T-helper 1 cell (primary cell): ENCODE results near the gene PFKP.
A peak's percentile ranks its signal among the peaks of the same experiment; 100 is the strongest.

Experiments
- DNase-seq, 5 donors: peaks; one replicate each; pipeline ENCODE4 v3.0.0-alpha.2; 2012 to 2020
- total RNA-seq, 4 donors: gene quantifications; one replicate each; lab custom pipeline; 2026; lab: John Stamatoyannopoulos, UW

PFKP gene
- 63.7 to 77.1 (median 67.6) reads per million in 4 donors for total RNA-seq

DNA sequence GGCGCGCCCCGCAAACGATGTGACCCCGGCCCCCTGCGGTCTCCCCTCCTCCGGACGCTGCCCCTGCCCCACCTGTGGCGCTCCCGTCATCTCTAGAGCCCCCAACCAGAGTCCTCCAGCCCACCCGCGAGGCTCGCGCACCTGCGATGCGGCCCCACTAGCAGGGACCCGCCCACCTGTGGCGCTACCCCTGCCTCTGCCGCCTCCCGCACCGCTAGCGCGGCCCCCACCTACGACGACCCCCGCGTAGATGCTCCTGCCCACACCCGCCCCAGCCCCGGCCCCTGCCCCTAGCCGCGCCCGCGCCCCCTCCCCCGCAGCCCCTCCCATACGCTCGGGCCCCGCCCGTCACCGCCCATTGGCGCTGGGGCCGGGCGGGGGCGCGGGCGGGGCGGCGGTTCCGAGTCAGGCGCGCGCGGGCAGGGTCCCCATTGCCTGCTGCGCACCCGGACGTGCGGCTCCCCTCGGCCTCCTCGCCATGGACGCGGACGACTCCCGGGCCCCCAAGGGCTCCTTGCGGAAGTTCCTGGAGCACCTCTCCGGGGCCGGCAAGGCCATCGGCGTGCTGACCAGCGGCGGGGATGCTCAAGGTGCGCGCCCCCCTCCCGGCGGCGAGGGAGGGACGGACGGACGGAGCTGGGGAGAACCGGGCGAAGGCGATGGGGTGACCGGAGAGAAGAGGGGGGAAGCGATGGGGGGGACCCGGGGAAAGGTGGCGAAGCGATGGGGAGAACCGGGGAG is at the start of gene PFKP:
PFKP (plus strand) TSS at position 431 of the 741 bp plus-strand sequence; CDS start at position 479, 48 bp downstream.
- DNase-seq = peak; percentile 30 to 62 (median 44)

DNA sequence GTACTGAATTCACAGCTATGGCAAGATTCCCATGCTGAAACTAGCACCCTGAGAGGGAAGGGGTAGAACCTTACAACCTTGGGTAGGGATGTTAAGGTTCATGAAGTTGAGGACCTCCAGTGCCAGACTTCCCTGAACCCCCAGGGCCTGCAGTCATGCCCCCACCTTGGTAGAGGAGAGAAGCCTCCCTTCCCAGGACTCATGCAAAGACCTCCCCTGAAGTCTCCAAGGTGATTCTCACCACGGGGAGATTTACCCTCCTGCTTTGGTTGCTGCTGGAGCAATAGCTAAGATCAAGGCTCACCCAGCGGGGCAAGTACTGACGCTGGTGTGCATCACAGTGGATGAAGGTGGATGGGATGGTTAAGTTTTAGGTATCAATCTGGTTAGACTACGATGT is 49.1 kb upstream of the PFKP start:
- DNase-seq = no peak

DNA sequence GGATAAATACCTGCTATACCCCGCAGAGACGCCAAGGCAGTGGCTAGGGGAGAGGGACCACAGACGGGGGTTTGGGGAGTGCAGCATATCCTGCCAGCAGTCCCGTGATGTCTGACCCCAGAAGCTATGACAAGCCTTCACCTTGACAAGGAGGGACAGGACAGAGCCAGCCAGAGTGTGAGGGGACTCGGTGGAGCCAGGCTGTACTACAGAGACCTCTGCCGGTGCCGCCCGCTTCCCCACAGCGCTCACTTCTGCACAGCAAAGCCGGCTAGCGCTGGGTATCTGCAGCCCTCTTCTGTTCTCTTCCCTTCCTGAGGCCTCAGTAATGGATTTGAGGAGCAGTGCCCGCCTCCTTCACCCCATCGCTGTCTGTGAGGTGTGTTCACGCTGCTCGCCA is 47.0 kb upstream of the PFKP start:
- no peak for DNase-seq

DNA sequence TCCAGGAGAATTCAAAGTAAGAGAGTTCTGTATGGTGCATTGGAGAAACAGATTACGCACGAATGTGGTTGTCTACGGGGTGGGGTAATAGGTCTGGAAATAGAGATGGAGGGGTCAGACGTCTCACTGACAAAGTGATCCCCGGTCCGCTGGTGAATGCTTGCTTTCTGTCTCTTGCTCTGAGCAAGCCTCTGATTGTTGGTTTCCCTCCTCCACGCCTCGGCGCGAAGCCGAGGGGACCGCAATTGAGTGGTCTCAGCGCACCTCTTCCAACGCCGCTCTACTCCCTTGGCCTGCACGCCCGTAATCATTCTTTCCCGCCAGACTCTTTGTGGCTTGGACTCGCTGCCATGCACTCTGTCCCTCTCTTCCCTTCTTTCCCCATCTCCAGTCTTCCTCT is 46.5 kb upstream of the PFKP start:
- no peak for DNase-seq

DNA sequence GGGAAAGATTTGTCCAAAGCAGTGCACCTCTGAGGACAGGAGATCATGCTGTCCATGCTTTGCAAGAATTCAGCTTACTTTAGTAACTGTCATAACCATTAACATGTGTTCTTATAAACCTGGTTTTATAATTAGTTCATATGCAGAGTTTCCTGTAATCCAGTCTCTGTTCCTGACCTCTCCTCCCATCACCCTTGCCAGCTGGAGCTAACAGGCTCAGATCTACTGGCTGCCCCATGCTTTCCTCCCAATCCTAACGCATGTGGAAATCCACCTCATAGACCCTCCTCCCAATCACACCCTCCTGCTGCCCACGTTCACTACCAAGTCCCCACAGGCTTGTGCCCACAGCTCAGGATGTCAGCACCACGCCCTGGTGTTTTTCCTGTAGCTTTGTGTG is 45.3 kb upstream of the PFKP start:
- no peak for DNase-seq

DNA sequence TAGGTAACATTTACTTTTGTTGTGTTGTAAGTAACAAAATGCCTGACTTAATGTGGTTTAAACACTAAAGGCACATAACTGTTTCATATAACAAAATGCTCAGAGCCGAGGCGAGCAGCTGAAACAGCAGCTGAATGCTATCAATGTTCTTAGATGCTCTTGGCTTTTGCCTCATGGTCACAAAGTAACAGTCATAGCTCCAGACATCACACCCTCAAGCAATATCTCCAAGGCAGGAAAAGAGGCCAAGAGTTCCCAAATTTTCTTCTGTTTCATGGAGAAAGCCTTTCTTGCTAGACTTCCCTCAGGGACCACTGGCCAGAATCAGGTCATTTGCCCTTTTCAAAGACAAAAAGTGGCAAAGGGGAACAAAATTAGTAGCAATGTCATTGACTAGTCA is 43.5 kb upstream of the PFKP start:
- DNase-seq = no peak

DNA sequence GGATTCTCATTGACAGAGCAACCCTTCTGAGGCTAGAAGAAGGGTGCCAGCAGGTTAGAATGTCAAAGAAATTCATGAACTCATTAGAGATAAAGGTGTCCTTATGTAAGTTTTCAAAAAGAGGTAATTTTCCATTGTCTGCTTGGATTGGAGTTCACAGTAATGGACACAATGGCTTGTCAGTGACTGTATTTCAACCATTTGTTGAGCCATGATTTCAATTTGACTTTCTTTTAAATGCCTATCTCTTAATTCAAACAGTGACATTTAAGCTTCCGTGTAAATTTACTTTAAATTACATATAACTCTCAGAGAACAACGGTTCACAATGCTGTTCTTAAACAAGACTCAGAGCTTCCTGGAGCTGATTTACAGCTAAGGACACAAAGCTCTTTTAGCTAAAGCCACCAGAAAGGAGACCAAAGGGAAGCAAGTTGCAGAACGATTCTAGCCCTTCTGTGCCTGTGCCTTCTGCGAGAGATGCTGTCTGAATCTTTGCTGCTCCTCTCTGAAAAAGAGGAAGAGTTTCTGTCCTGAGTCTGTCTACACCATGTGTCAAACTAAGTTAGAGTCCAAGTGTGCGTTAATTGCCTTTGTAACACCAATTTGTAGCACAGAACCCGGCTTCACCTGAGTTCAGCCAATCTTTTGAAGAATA is 42.2 kb upstream of the PFKP start:
- no peak for DNase-seq

DNA sequence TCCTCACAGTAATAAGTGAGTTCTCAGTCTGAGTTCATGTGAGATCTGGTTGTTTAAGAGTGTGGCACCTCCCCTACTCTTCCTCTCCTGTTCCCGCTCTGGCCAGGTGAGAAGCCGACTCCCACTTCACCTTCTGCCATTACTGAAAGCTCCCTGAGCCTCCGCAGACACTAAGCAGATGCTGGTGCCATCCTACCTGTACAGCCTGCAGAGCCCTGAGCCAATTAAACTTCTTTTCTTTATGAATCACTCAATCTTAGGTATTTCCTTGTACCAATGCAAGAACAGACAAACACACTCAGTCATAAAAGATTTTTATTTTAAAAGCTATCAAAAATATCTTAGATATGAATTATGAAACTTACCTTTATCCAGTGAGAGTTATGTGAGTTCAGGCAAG is 39.5 kb upstream of the PFKP start:
- no peak for DNase-seq

DNA sequence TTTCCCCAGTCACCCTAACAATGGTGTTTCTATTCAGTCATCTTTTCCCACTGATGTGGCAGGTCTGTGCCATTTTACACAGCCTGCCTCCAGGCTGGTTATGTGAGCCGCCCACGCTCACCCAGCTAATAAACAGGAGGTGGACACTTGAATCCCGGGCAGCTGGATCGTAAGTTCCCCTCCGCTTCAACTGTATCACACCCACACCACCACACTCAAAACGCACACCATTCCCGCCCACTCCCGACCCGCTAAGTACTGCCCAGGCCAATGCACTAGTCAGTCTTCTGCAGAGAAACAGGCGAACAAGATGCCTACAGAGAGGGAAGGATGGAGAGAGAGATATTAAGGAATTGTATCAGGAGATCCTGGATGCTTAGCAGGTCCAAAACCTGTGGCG is 38.9 kb upstream of the PFKP start:
- DNase-seq = no peak

DNA sequence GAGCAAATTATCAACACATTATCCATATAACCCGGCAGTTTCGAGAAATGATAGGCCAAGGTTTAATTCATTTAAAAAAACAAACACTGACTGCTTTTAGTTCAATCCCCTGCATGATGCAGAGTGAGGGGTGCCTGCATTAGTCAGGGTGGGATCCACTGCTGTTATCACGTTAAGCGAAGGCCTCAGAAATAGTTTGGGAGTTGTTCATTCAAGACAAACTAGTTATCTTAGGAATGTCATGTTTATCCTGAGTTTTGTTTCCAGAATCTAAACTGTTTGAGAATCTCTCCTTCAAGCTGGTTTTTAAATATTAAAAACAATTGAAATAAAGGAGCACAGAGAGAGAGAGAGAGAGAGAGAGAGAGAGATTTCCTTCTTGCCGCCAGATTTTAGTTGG is 36.6 kb upstream of the PFKP start:
- DNase-seq = no peak

DNA sequence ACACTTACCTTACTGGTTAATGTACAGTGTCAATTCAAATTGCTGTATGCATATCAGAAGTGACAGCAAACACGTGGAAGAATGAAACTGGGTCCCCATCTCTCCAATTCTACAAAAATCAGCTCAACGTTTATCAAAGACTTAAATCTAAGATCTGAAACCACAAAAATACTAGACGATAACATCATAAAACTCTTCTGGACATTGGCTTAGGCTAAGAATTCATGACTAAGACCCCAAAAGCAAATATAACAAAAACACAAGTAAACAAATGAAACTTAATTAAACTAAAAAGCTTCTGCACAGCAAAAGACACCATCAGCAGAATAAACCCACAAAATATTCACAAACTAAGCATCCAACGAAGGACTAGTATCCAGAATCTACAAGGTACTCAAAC is 35.9 kb upstream of the PFKP start:
- no peak for DNase-seq

DNA sequence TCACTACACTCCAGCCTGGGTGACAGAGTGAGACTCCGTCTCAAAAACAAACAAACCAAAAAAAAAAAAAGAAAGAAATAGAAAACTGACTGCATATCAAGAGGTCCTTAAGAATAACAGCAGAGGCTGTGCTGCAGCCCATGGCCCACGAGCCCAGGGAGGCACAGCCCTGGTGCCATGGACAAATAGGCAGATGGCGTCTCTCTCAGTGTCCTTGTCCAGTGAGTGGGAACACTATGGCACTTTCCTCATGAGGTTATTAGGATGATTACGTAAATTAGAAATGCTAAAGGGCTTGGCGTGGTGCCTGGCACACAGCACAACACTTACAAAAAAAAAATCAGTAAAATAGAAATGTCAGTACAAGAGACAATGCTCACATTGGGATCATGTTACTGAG is 33.4 kb upstream of the PFKP start:
- no peak for DNase-seq

DNA sequence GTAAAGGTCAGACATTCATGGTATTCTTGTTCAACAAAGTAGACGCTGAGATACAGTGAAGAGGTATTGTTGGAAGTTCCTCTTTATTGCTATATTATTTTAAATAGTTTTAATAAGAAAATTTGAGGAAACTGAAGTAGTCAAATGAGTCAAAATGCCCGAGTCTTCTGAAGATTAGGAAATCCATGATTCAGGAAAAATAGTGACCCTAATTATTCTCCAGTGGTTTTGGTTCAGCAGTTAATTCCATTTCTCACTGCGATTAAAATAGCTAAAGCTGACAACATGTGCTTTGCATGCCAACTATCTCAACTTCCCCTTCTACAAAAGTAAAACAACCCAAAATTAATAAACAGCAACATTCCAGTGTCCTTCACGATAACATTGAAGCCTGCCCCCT is 32.7 kb upstream of the PFKP start:
- DNase-seq = no peak

DNA sequence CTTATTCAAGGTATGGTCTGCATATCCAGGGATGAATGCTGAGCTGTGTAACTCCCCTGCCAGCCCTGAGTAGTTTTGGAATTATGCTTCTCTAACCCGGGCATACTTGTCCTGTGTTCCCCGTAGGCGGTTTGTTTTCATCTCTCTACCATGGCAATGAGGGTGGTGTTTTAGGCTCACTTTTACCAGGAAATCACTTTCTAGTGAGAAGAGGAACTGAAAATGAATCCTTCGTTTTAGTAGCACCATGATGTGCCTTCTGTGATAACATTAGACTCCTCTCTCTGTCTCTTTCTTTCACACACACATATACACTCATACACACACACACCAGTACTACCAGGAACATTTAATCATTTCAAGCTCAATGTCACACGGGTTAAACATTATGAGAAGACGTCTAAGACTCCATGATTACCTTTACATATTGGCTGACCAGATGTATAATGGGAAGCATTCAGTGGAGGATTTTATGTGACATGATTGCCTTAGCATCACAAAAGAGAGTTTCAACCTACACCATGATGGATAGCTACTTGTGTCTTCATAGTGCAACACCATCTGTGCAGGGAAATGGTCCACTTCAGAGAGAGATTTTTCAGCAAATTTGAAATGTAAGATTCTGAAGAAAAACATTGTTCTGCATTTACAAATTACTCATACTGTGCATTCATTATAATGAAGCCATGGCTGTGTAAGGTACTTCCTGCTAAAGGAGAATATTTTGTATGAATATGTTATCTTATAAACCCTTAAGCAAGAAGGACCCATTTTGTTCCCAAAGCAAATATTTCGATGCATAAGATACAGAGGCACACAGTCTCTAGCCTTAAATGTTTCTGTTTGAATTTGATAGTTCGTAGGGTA is 31.0 kb upstream of the PFKP start:
- DNase-seq = no peak

DNA sequence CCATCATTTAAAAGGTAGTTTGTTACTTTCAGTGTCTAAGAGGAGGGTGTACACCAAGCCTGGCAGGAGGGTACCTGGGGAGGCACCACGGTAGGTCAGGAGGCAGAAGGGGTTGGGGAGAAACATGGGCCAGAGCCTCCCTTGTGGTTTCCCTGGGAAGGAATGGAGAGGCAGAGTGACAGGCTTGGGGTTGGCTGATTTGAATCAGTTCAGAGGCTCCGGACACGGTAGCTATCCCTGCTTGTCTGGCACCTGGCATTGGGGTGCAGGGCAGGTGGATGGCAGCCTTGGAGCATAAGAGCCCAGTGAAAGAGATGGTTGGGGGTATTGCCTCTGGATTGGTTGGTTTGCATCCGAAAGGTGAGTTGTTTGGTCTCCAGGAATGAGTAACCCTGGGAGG is 30.2 kb upstream of the PFKP start:
- no peak for DNase-seq

DNA sequence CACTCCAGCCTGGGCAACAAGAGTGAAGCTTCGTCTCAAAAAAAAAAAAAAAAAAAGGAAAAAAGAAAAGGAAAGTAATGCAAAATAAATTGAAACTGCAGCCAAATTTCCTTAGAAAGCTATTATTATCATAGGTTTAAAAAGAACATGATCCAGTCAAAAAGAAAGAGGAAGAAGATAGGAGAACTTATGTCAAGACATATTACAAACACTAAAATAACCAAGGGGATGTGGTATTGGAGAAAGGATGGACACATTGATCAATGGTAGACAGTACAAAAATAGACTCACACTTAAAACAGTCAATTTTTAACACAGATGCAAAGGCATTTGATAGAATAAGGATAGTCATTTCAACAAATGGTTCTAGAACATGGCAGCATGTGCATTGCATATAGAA is 27.3 kb upstream of the PFKP start:
- DNase-seq = no peak

DNA sequence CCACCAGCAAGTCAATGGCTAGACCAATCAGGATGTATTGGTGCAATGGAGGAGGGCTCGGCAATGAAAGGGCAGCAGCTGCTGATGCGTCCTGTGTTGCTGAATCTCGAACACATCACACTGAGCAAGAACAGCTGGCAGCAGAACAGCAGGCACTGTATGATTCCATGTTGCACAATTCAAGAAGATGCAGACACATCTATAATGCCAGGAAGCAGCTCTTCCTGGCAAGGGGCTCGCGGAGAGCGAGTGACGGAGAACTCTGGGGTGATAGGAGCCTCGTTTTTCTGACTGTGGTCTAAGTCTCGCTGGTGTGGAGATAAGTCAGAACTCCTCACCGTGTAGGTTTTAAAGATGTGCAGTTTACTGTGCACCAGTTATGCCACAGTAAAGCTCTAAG is 24.8 kb upstream of the PFKP start:
- DNase-seq = no peak

DNA sequence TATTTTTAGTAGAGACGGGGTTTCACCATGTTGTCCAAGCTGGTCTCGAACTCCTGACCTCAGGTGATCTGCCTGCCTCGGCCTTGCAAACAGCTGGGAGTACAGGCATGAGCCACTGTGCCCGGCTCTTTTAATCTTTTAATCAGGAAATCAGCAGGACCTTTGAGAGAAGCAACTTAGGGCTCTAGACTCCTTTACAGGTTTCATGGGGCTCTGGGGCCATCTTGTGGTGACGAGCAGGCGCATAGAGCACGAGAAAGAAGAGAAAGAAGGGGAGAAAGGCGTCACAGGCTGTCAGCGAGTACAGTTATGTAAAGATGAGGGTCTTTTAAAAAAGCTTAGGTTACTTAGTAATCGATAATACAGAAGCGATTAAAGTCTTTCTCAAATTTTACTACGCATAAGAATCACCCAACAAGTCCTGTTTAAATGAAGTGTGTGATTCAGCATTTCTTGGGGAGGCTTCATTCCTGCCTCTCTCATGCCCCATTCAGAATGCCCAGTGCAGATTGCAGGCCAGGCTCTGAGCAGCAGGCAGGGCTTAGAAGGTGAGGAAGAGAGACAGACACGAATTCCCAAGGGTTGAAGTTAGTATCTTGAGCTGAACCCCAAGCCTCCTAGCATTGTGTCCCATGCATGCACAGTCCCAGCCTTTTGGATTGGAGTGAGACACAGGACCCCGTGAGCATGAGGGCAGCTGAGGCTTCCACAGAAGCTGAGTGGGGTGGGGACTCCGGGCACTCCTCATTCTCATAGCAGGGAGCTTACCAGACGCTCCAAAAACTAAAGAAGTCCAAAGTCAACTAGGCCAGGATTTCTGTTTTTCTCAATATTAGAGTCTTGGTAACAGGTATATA is 23.6 kb upstream of the PFKP start:
- DNase-seq = peak in 2 of 5 donors; percentile 23 to 39

DNA sequence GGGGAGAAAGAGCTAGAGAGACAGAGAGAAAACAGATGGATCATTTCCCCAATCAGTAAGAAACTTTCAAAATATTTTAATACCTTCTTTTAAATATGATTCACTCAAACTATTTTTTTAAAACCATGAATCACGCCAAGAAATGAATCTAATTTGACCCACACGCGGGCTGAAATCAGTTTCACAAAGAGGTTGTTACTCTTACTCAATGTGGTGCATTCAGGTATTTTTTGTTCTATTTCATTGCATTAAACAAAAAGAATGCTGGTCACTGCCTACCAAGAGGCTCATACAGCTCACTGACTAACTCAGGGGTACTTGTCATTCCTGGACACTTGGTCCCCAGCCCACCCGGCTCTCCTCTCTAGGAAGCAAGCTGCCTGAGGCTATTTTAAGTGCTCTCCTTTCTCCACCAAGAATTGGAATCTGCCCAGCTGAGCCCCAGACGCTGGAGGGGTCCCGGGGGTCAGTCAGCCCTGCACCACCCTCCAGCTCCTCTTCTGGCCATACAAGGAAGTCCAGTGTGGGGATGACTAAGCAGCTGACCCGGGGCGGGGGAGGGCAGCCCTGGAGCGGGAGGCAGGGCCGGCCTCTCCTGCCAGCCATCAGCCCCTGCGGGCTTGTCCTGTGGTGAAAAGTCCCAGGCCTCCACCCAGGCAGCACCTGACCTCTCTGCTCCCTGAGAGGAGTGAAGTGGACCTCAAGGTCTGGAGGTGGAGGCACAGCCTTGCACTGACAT is 21.7 kb upstream of the PFKP start:
- no peak for DNase-seq

DNA sequence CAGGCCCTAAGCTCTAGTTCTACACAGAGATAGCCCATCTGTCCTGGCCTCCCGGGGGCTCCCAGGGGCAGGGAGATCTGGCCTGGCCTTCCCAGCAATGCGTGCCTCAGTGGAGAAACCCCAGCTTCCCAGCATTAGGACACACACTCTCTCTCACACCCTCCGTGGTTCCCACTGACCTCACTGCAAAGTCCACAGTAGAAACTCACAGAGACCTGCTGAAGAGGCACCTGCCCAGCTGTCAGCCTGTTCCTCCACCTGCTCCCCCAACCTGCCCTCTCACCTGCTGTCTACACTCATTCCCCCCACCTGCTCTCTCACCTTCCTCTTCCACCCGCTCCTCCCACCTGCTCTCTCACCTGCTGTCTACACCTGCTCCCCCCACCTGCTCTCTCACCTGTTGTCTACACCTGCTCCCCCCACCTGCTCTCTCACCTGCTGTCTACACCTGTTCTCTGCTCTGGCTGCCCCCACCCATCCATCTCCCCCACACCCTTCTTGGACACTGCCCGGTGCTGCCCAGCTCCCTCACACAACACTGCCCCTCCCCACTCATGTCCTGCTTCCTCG is 21.1 kb upstream of the PFKP start:
- DNase-seq = no peak

DNA sequence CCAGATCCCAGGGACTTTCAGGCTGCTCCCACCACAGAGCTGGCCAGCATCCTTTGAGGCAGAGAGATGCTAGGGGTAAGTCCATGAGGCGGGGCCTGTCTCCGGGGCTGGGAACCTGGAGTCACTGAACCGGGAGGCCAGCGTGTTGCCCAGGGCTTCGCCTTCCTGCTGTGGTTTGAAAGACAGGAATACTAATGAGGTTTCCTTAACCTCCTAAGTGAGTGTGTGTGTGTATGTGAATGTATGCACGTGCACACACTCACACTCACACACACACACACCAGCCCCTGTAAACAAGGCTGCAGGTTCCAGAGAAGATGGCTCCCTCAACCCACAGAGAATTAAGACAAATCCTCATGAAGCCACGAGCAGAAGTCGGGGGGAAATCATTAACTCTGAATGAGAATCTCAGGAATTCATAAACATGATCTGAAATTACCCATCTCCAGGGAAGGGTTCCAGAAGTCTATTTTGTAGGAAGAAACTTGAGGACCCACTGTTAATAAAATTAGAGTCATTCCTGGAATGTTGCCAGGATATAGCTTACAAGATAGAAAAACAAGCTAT is 20.3 kb upstream of the PFKP start:
- no peak for DNase-seq
